ENCODE data around the gene PLIN3.
A peak's percentile ranks its signal among the peaks of the same experiment; 100 is the strongest.
"Not testable (repeated sequence)": the region's sequence is repeated elsewhere in the genome, so short reads cannot be mapped to it uniquely, and the experiment has no call there.

Gene PLIN3

DNA sequence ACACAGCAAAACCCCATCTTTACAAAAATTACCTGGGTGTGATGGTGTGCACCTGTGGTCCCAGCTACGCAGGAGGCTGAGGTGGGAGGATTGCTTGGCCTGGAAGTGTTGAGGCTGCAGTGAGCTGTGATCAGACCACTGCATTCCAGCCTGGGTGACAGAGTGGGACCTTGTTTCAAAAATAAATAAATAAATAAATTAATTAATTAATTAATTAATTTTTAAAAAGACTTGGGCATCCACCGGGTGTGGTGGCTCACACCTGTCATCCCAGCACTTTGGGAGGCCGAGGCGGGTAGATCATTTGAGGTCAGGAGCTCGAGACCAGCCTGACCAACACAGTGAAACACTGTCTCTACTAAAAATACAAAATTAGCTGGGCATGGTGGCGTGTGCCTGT lies 62.3 kb downstream of the PLIN3 start:
- DNase-seq: not testable (repeated sequence)

GRCh38 chr19:4803736-4804695 lies 63.5 kb downstream of the PLIN3 start:
- no peak for DNase-seq

DNA sequence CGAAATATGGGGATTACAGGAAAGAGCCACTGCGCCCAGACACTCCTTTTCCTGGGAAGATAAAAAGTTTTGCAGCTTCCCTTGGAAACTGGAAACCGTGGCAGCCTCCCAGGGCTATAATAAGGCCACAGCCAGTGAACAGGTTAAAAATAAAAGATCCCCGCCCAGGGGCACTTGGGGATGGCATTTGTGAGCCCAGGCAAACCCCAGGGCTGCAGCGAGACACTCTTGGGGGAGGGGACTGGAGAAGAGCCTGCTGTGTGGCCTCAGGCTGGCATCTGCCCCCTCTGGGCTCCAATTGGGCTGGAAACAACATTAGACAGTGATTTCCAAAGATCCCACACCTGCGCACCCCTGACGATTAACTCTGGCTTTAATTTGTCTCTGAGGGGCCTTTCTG lies 64.8 kb downstream of the PLIN3 start:
- DNase-seq: no peak

- no peak for DNase-seq
Observed at GRCh38 chr19:4801085-4801619, 66.3 kb downstream of the PLIN3 start.

GRCh38 chr19:4800591-4801081 lies 66.8 kb downstream of the PLIN3 start:
- DNase-seq: no peak

DNA sequence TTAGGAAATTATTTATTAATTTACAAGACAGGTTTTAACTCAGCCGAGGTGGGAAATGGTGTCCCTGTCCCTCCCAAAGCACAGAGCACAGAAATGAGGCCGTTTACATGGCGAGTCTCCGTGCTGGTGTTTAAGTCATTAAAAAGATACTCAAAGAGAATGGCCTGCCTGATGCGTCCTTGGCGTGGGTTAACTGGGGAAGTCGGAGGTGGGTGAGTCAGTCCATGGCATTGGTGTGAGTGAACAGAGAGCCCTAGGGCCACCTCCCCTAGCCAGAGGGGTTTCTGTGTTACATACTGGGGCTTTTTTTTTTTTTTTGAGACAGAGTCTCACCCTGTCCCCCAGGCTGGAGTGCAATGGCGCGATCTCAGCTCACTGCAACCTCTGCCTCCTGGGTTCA lies 72.1 kb downstream of the PLIN3 start:
- DNase-seq: no peak

DNA sequence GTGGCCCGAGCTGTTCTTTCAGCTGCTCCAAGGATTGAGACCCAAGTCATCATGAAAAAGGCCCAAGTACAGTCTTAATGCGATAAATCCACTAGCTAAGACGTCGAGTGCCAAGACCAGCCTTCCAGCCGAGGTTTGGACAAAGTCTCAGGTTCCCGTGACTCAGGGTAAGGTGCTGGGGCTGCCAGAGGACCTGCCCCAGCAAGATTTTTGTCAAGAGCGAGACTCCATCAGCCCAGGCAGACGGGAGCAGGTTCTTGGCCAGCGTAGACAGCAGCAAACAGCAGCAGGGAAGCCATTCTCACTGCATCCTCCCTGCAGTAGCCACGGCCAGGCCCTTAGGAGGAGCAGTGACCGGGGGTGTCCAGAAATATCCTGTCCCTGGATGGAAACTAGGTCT lies 72.5 kb downstream of the PLIN3 start:
- no peak for DNase-seq

GRCh38 chr19:4793278-4793677 lies 74.2 kb downstream of the PLIN3 start:
- DNase-seq: not testable (repeated sequence)

- DNase-seq: not testable (repeated sequence)
Observed at GRCh38 chr19:4792866-4793195, 74.6 kb downstream of the PLIN3 start.

- DNase-seq: not testable (repeated sequence)
Observed at GRCh38 chr19:4792019-4792865, 75.2 kb downstream of the PLIN3 start.

DNA sequence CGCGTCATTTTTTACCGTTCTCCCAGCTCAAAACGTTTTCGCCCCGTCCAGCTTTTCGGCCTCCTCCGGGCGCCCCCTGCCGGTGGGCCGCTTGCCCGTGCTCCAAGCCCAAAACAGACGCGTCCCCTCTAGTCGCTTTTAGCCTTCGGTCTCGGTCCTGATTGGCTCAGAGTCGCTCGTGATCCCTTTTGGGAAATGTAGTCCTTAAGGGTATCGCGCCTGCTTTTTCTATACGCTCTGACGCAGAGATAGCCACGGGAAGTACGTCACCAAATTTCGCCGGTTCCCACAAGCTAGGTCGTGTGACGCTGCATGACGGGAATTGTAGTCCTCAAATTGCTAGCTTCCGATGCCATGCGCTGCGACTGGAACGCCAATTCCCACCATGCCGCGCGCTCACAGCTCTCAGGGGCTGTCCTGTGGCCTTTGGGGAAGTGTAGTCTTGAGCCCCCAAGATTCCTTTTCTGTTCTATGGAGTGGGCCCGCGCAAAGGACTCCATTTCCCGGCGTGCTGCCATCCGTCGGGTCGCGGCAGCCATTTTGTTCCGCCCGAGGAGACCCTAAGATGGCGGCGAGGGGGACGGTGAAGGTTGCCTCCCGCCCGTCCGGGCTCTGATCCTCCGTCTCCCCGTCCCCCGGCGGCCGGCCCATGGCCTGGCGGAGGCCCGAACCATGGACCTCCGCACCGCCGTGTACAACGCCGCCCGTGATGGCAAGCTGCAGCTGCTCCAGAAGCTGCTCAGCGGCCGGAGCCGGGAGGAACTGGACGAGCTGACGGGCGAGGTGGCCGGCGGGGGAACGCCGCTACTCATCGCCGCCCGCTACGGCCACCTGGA lies 76.1 kb downstream of the PLIN3 start, which contains the start of gene FEM1A:
Gene FEM1A, plus strand, starts transcription at position 552 of the 836 bp plus-strand sequence. Its CDS starts 121 bp downstream, at position 673.
- peak; percentile 100 for DNase-seq
